GM18517 (cell line): ENCODE data around the gene STPG4.
"Not testable (repeated sequence)": the region's sequence is repeated elsewhere in the genome, so short reads cannot be mapped to it uniquely, and the experiment has no call there.

ENCODE experiments used
- ATAC-seq: cut with Tn5 transposase; IDR thresholded peaks from one replicate; pipeline ENCODE4 v1.9.1; 2021; ENCODE audit warnings: mild to moderate bottlenecking, moderate library complexity; ENCODE audit not compliant: unreplicated experiment

Gene STPG4

GRCh38 chr2:47155091-47155876, at the start of gene STPG4:
Gene STPG4, minus strand, starts transcription at chr2:47155308. Its CDS starts 57 bp downstream, at chr2:47155251.
- no peak for ATAC-seq

DNA sequence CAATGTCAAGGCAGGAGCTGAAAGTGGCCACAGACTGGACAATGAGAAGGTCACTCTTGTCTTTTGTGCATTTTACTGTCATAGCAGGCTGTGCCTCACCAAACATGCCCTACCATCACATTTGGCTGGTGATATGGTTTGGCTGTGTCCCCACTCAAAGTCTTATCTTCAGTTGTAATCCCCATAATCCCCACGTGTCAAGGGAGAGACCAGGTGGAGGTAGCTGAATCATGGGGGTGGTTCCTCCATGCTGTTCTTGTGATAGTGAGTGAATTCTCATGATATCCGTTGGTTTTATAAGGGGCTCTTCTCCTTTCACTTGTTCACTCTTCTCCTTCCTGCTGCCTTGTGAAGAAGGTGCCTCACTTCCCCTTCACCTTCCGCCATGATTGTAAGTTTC, 49.6 kb upstream of the STPG4 start:
- no peak for ATAC-seq

DNA sequence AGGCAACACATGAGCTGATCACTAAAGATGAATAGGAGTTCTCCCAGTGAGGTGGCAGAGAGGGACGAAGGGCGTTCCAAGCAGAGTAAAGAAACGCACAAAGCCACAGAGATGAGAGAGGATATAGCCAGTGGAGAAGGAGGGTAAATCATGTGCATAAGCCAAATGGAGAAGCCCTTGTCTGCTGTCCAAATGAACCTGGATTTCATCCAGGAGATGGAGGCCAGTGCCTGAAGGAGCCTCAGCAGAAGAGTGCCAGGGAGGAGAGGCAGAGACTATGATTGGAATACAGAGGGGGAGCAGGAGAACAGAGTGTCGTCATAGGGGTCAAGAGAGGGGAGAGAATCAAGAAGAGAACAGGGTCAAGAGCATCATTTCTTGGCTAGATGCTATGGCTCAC, 48.9 kb upstream of the STPG4 start:
- no peak for ATAC-seq

DNA sequence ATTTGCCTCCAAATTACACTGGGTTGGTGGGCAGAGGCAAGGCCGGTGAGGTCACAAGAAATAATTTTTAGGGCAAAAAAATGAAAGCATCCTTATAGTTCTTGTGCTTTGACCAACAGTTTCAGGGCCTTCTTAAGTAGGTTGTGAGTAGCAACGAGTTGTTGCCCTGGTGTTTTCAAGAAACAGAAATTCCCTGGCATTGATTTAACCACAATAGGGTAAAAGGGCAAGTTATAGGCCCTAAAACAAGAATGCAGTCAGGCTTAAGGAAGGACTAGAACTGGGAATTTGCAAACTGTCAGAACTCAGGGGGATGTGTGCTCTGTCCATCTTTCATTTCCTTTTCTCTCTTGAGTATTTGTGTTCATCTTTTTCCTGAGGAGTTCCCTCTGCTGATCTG, 46.1 kb upstream of the STPG4 start:
- ATAC-seq = no peak

GRCh38 chr2:47198985-47199451, 43.9 kb upstream of the STPG4 start:
- ATAC-seq = no peak

- ATAC-seq = no peak
These were observed 41.4 kb upstream of the STPG4 start for GRCh38 chr2:47196499-47196898.

DNA sequence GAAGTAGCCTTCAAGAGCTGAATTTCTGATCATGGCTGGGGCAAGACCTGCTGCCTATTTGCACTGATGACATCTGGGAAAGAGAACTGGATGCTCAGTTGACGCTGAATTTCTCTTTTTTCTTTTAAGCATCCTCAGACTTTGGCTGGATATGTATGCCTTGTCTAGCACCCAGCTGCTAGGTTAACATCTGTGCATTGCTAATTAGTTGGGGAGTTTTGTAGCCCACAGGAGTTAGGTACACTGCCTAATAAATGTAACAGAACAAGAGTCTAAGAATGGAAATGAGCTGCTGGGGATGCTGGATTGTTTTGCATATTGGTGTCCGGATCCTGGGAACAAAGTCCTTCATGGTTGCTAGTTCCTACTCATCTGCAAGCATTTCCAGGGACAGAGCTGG, 40.9 kb upstream of the STPG4 start:
- ATAC-seq = no peak

GRCh38 chr2:47195148-47195547, 40.0 kb upstream of the STPG4 start:
- ATAC-seq = no peak

GRCh38 chr2:47194410-47194809, 39.3 kb upstream of the STPG4 start:
- ATAC-seq = no peak

- ATAC-seq = no peak
These were observed 38.5 kb upstream of the STPG4 start for GRCh38 chr2:47193607-47194006.

GRCh38 chr2:47190188-47190881, 35.2 kb upstream of the STPG4 start:
- no peak for ATAC-seq

DNA sequence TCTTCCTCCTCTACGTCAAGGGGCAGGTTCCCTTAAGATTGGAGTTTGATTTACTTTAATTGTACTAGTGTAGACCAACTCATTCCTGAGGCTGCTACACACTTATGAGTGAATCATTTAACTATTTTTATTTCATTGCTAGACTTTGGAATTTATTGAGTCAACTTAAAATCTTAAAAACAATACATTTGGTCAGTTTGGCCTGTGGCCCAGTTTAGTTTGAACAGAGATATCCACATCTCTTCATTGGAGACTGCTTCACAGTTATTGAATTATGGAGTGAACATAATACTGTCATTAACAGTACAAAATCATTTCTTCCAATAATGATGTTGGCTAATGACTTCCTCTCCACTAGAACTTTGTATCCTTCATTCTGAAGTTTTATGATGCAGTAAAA, 34.5 kb upstream of the STPG4 start:
- no peak for ATAC-seq

GRCh38 chr2:47187069-47187468, 32.0 kb upstream of the STPG4 start:
- no peak for ATAC-seq

DNA sequence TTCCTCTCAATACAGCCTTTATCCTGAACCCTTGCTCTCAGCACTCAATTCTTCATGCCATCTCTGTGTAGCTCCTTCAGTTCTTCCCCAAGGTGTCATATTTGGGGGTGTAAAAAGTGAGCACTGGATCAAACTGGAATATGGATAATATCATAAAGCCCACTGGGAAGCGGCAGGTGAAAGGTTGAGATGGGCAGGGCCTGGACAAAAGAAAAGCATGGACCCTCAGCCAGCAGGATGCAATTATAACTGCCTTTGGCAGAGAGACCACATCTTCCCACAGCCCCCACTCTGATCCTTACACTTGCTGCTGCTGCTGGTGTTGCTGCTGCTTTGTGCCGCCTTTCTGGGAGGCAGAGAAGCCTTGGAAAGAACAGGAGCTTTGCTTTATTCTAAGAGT, 31.2 kb upstream of the STPG4 start:
- no peak for ATAC-seq

GRCh38 chr2:47185098-47185497, 30.0 kb upstream of the STPG4 start:
- ATAC-seq = not testable (repeated sequence)

DNA sequence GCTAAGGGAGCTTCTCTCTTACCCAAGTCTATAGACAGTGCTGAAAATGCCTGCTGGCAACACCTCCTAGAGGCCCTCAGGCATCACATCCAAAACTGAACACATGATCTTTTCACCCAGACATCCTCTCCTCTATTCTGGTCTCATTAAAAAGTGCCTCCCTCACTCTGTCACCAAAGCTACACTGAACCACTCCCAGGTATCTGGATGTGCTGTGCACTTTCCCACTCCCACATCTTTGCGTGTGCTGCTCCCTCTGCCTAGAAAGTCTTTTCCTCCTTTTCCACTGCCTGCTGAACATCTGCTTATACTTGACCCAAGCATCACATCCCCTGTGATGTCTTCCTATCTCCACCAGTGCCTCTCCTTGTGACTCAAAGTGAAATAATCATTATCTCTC, 26.1 kb upstream of the STPG4 start:
- ATAC-seq = no peak

GRCh38 chr2:47180531-47180930, 25.4 kb upstream of the STPG4 start:
- ATAC-seq = no peak

DNA sequence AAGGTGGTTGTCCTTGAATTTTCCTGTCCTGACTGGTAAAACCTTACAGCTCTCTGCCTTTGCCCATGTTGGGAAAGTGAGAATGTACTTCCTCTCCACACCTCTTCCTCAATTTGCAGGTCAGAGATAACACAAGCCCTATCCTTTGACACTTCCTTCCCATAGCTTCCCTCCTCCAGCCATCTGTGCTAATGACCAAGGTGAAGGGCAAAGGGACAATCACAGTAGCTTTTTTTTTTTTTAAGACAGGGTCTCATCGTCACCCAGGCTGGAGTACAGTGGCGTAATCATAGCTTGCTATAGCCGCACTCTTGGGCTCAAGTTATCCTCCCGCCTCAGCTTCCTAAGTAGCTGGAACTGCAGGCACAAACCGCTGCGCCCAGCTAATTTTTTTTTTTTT, 24.3 kb upstream of the STPG4 start:
- ATAC-seq = no peak

- ATAC-seq = no peak
These were observed 23.2 kb upstream of the STPG4 start for GRCh38 chr2:47178341-47178740.

DNA sequence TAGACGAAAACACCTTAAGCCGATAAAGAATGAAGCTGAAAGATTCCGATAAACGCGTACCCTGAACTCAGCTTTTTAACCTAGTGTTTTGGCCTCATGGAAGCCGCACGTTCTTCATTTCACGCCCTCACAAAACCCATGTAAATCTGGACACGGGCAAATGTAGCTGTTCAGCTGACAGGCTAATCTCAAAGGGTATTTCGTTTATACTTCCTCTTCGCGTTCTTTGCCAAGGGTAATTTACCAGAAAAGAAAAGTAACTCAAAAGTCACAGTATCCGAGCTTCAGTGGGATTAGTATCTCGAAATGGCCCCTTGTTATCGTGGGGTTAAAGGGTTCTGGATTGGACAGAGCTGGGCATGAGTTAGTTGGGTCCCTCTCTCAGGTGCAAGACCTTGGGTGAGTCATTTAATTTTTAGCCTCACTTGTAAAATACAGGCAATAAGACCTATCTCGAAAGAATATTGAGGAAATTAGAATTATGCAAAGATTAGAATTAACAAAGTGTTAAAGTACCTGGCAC, 22.0 kb upstream of the STPG4 start:
- peak; percentile 4 for ATAC-seq

- ATAC-seq = no peak
These were observed 19.7 kb upstream of the STPG4 start for GRCh38 chr2:47174733-47175361.
